Measurements from ENCODE around the gene ATF7. TPM values are rescaled to one million over a fixed set of nuclear protein-coding genes. Genes with fewer than 3 reads are reported as not detected.

Gene ATF7
- total and polyA plus RNA-seq, 9 of the 15 experiments (the other 6 are each of a cell fraction or from before 2014, with no cell fraction given) = 10.6 to 30.4 (median 20.7) TPM

DNA sequence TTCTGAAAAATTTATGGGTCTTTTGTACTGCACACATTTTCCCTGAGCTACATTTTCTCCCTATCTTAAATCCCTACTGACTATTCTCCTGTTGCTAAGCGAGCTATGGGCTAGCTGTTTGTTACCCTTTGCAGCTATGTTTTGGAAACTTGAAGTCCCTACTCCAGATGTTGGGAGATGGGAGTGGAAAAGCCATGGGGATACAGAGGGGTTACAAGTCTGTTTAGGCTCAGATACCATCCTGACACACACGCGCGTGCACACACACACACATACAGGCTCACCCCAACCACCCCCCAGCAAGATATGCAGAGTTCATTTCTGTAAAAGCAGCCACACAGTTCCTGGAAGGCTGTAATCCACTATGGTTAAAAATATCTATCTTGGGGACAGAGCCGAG, 33.9 kb upstream of the ATF7 start:
- H3K9ac ChIP-seq (ENCODE audit: insufficient read depth in 1 of 2, low read depth in 2 of 2, low read length in 2 of 2) = no peak overlapping the region
- CTCF ChIA-PET (ENCODE audit: low intra/inter-chr PET ratio) = no interaction called here
- no peaks in the 10 kb centered on the region for H3K79me2 ChIP-seq (ENCODE audit: control insufficient read depth, insufficient read depth, low read length)
- WGBS (ENCODE audit: insufficient coverage, low coverage, missing lambda C conversion rate) = 32% methylated on average over 5 of the region's 5 CpGs
- POLR2A ChIA-PET = interaction anchor here (0.6 to 2.0 kb wide), 4 partner anchors 8 to 339 kb away, joined by 3 to 6 read pairs (median 4); partner anchors contain the start of gene AAAS
- DNase-seq (ENCODE audit: extremely low read depth in 1 of 4, low spot score in 3 of 4) (peak in 2 of 4 experiments; percentile 26 to 48), FAIRE-seq (peak; percentile 37), ATAC-seq (peak; percentile 33; the same call in 2 of the 3 replicates)
- H3K36me3 ChIP-seq (ENCODE audit: control insufficient read depth, insufficient read depth, low read length) = peaks cover 18% of the 10 kb centered on the region
- no TSS peak for BruUV-seq (replicated peaks)
- H2AFZ ChIP-seq (ENCODE audit: low read depth, low read length) = no peak overlapping the region
- H3K27me3 ChIP-seq (ENCODE audit: control insufficient read depth in 2 of 2, insufficient read depth in 2 of 2, low read length in 2 of 2) = no peaks in the 10 kb centered on the region
- in situ Hi-C loops (cut with MboI) (no loop called here), intact Hi-C loops (cut with micrococcal nuclease) (no loop called here)
- no peaks in the 10 kb centered on the region for H3K9me3 ChIP-seq (replicated peaks; ENCODE audit: control insufficient read depth, insufficient read depth, low read depth, low read length)
- no peak overlapping the region for H3K4me2 ChIP-seq (ENCODE audit: insufficient read depth, low read length)
- H4K20me1 ChIP-seq (replicated peaks; ENCODE audit: control insufficient read depth, insufficient read depth, low read length) = no peaks in the 10 kb centered on the region
- 0 out of 5 replicates have a peak, but pooled peaks cover 0 to 5% of the 10 kb centered on the region in 2 experiments for H3K4me1 ChIP-seq (replicated peaks in 1 of 2; ENCODE audit: control insufficient read depth in 2 of 2, insufficient read depth in 2 of 2, low read length in 2 of 2)
- no peak overlapping the region for H3K27ac ChIP-seq (ENCODE audit: extremely low read depth, low read depth, low read length)
- TF ChIP-seq RFX1 (IDR thresholded peaks at IDR 0.05) = peak; percentile 12; the same call in 1 of the 2 replicates
- TF ChIP-seq HNRNPK (IDR thresholded peaks at IDR 0.05; ENCODE audit: low read depth, low read length, poor library complexity, severe bottlenecking) = no peak
- TF ChIP-seq ARID1B (IDR thresholded peaks at IDR 0.05) = 0 out of 2 replicates have a peak, but pooled peaks have one; percentile 10
- TF ChIP-seq CBFA2T3 (IDR thresholded peaks at IDR 0.05) = 0 out of 2 replicates have a peak, but pooled peaks have one; percentile 19
- TF ChIP-seq ETV6 (IDR thresholded peaks at IDR 0.05; ENCODE audit: borderline replicate concordance in 1 of 2, low read depth in 2 of 2, low read length in 1 of 2) = no peak
- no peak for TF ChIP-seq ETV6 (CRISPR knock-in tag; IDR thresholded peaks at IDR 0.05; ENCODE audit: borderline replicate concordance)
- H3K9me1 ChIP-seq (ENCODE audit: control insufficient read depth, insufficient read depth, low read length) = no peaks in the 10 kb centered on the region
- no peak overlapping the region for H3K4me3 ChIP-seq

DNA sequence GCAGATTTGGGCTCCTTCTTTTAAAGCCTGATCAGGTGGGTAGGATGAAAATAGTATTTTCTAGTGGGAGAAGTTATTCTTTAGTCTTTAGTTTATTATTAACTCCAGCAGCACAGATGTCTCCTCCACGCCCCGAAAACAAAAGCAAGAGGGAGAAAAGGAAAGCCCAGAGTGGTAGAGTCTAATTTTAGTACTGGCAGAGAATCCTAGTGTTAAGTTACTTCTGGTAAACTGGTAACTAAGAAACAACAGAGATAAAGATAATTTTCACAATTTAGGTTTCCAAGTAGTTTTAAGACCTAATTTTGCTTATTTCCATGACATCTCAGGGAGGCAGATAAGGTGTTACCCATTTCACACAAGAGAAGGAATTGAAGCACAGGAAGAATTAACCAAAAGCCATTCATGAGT, 33.4 kb upstream of the ATF7 start:
- H3K9ac ChIP-seq (ENCODE audit: insufficient read depth in 1 of 2, low read depth in 2 of 2, low read length in 2 of 2) = no peak overlapping the region
- no peak overlapping the region for H2AFZ ChIP-seq (ENCODE audit: low read depth, low read length)
- no peak for TF ChIP-seq FOXM1 (IDR thresholded peaks at IDR 0.05; ENCODE audit: low read depth)
- no peak for TF ChIP-seq FOXM1 (CRISPR knock-in tag; IDR thresholded peaks at IDR 0.05; ENCODE audit: low read depth)
- TF ChIP-seq NRF1 (conservative IDR thresholded peaks at IDR 0.05 in 1 of 2, IDR thresholded peaks at IDR 0.05 in 1 of 2) = no peak
- no peak for TF ChIP-seq ARID1B (IDR thresholded peaks at IDR 0.05)
- TF ChIP-seq, protein P1, sequence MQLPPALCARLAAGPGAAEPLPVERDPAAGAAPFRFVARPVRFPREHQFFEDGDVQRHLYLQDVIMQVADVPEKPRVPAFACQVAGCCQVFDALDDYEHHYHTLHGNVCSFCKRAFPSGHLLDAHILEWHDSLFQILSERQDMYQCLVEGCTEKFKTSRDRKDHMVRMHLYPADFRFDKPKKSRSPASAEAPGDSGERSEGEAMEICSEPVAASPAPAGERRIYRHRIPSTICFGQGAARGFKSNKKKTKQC (CRISPR knock-in tag; IDR thresholded peaks at IDR 0.05) = no peak
- no peak for TF ChIP-seq MCM5 (IDR thresholded peaks at IDR 0.05; ENCODE audit: low read depth)
- TF ChIP-seq, protein P2, sequence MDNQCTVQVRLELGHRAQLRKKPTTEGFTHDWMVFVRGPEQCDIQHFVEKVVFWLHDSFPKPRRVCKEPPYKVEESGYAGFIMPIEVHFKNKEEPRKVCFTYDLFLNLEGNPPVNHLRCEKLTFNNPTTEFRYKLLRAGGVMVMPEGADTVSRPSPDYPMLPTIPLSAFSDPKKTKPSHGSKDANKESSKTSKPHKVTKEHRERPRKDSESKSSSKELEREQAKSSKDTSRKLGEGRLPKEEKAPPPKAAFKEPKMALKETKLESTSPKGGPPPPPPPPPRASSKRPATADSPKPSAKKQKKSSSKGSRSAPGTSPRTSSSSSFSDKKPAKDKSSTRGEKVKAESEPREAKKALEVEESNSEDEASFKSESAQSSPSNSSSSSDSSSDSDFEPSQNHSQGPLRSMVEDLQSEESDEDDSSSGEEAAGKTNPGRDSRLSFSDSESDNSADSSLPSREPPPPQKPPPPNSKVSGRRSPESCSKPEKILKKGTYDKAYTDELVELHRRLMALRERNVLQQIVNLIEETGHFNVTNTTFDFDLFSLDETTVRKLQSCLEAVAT (IDR thresholded peaks at IDR 0.05) = no peak
- no peak for TF ChIP-seq U2AF2 (optimal IDR thresholded peaks at IDR 0.05; ENCODE audit: low read depth, low read length)
- no peak for TF ChIP-seq SMARCC2 (IDR thresholded peaks at IDR 0.05; ENCODE audit: low read depth)
- no peak overlapping the region for H3K27ac ChIP-seq (ENCODE audit: extremely low read depth, low read depth, low read length)
- BruUV-seq (replicated peaks) = no TSS peak
- 94% methylated on average over 2 of the region's 2 CpGs for WGBS (ENCODE audit: insufficient coverage, low coverage, missing lambda C conversion rate)
- no peak for FAIRE-seq
- CTCF ChIA-PET (ENCODE audit: low intra/inter-chr PET ratio) = no interaction called here
- in situ Hi-C loops (cut with MboI) (no loop called here), intact Hi-C loops (cut with micrococcal nuclease) (no loop called here)
- H3K4me2 ChIP-seq (ENCODE audit: insufficient read depth, low read length) = no peak overlapping the region
- no peaks in the 10 kb centered on the region for H3K9me1 ChIP-seq (ENCODE audit: control insufficient read depth, insufficient read depth, low read length)
- POLR2A ChIA-PET = interaction anchor here (0.6 to 2.0 kb wide), 6 partner anchors 9 to 338 kb away, joined by 3 to 6 read pairs (median 3); partner anchors contain the start of gene AAAS
- no peak for ATAC-seq
- H3K4me1 ChIP-seq (replicated peaks in 1 of 2; ENCODE audit: control insufficient read depth in 2 of 2, insufficient read depth in 2 of 2, low read length in 2 of 2) = 0 out of 5 replicates have a peak, but pooled peaks cover 0 to 5% of the 10 kb centered on the region in 2 experiments
- no peaks in the 10 kb centered on the region for H4K20me1 ChIP-seq (replicated peaks; ENCODE audit: control insufficient read depth, insufficient read depth, low read length)
- H3K4me3 ChIP-seq = no peak overlapping the region
- no peaks in the 10 kb centered on the region for H3K27me3 ChIP-seq (ENCODE audit: control insufficient read depth in 2 of 2, insufficient read depth in 2 of 2, low read length in 2 of 2)
- H3K9me3 ChIP-seq (replicated peaks; ENCODE audit: control insufficient read depth, insufficient read depth, low read depth, low read length) = no peaks in the 10 kb centered on the region
- H3K36me3 ChIP-seq (ENCODE audit: control insufficient read depth, insufficient read depth, low read length) = peaks cover 13% of the 10 kb centered on the region
- no peaks in the 10 kb centered on the region for H3K79me2 ChIP-seq (ENCODE audit: control insufficient read depth, insufficient read depth, low read length)
- no peak for DNase-seq (ENCODE audit: extremely low read depth in 1 of 4, low spot score in 3 of 4)

Data from K562 (cell line).